Retinal pigment epithelial cell (primary cell): Measurements from ENCODE around the gene EDRF1.

Experiments
- DNase-seq: peaks from one replicate; pipeline ENCODE4 v3.0.0-alpha.2; 2010; ENCODE audit warnings: low read depth
- H3K4me3 ChIP-seq: 2 replicates; pipeline ENCODE4 v1.5.1; 2011; ENCODE audit warnings: mild to moderate bottlenecking, low read length, control low read depth, moderate library complexity
- CTCF ChIP-seq: conservative IDR thresholded peaks from 2 replicates; pipeline ENCODE4 v1.5.1; 2011; ENCODE audit warnings: low read depth, low read length, control low read depth, inconsistent platforms

EDRF1 gene

GRCh38 chr10:125795128-125795527, 75.6 kb downstream of the EDRF1 start:
- TF ChIP-seq CTCF, result no peak
- peak overlapping the region; percentile 26 for H3K4me3 ChIP-seq
- peak; percentile 85 for DNase-seq

- no peak overlapping the region for H3K4me3 ChIP-seq
- no peak for DNase-seq
- no peak for TF ChIP-seq CTCF
Observed at GRCh38 chr10:125795637-125796190, 76.2 kb downstream of the EDRF1 start.

GRCh38 chr10:125797424-125797823, 77.9 kb downstream of the EDRF1 start:
- no peak for TF ChIP-seq CTCF
- no peak overlapping the region for H3K4me3 ChIP-seq
- no peak for DNase-seq

GRCh38 chr10:125797994-125798662, 78.6 kb downstream of the EDRF1 start:
- no peak for DNase-seq
- H3K4me3 ChIP-seq, result no peak overlapping the region
- no peak for TF ChIP-seq CTCF

GRCh38 chr10:125799451-125800182, 80.1 kb downstream of the EDRF1 start:
- DNase-seq, result no peak
- H3K4me3 ChIP-seq, result no peak overlapping the region
- no peak for TF ChIP-seq CTCF

- no peak overlapping the region for H3K4me3 ChIP-seq
Observed at GRCh38 chr10:125801574-125801973, 82.1 kb downstream of the EDRF1 start.

More at GRCh38 chr10:125801574-125801973, 82.1 kb downstream of the EDRF1 start:
- no peak for DNase-seq
- no peak for TF ChIP-seq CTCF
